Smooth muscle cell (in vitro differentiated cells): ENCODE data around the gene CLASP1. TPM values are rescaled to one million over a fixed set of nuclear protein-coding genes. Genes with fewer than 3 reads are reported as not detected.
"Not testable (repeated sequence)": the region's sequence is repeated elsewhere in the genome, so short reads cannot be mapped to it uniquely, and the experiment has no call there.

Source experiments
- DNase-seq: peaks from one replicate; lab custom pipeline; 2025; ENCODE audit not compliant: unreplicated experiment; lab: John Stamatoyannopoulos, UW
- H2AFZ ChIP-seq: fragments of 200-600 bp; sonication (generic); 2 replicates; pipeline ENCODE4 v1.6.0; 2016; ENCODE audit warnings: antibody characterized with exemption, low read depth, mild to moderate bottlenecking
- H3F3A ChIP-seq: fragments of 200-600 bp; sonication (generic); 2 replicates; pipeline ENCODE4 v1.6.0; 2017; ENCODE audit warnings: antibody characterized with exemption, low read depth
- H3K27ac ChIP-seq: fragments of 200-600 bp; sonication (generic); 2 replicates; pipeline ENCODE4 v1.5.1; 2016; ENCODE audit warnings: low read depth, mild to moderate bottlenecking
- H3K27me3 ChIP-seq: fragments of 200-600 bp; sonication (generic); 2 replicates; pipeline ENCODE4 v1.6.1; 2016; ENCODE audit warnings: low read depth, mild to moderate bottlenecking
- H3K36me3 ChIP-seq: fragments of 200-600 bp; sonication (generic); 2 replicates; pipeline ENCODE4 v1.5.1; 2016; ENCODE audit warnings: low read depth
- H3K4me1 ChIP-seq: fragments of 200-600 bp; sonication (generic); 2 replicates; pipeline ENCODE4 v1.5.1; 2016; ENCODE audit warnings: low read depth
- H3K4me2 ChIP-seq: fragments of 200-600 bp; sonication (generic); 2 replicates; pipeline ENCODE4 v1.6.0; 2016; ENCODE audit warnings: mild to moderate bottlenecking
- H3K4me3 ChIP-seq: fragments of 200-600 bp; sonication (generic); 2 replicates; pipeline ENCODE4 v1.5.1; 2016; ENCODE audit warnings: mild to moderate bottlenecking
- H3K79me2 ChIP-seq: fragments of 200-600 bp; sonication (generic); 2 replicates; pipeline ENCODE4 v1.6.0; 2016; ENCODE audit warnings: low read depth, mild to moderate bottlenecking
- H3K9ac ChIP-seq: fragments of 200-600 bp; sonication (generic); 2 replicates; pipeline ENCODE4 v1.6.0; 2016; ENCODE audit warnings: low read depth
- H3K9me3 ChIP-seq: fragments of 200-600 bp; sonication (generic); replicated peaks from 2 replicates; pipeline ENCODE4 v1.5.1; 2016; ENCODE audit warnings: low read depth
- H4K20me1 ChIP-seq: fragments of 200-600 bp; sonication (generic); 2 replicates; pipeline ENCODE4 v1.6.0; 2016; ENCODE audit warnings: low read depth
- WGBS: methylation state at CpG from one replicate; pipeline ENCODE4 v1.1.7; 2016; ENCODE audit warnings: low lambda C conversion rate; 5-methylcytosine and 5-hydroxymethylcytosine counted together
- polyA plus RNA-seq: library from polyadenylated mRNA; unstranded; fragments of >200 nt; fragmentation: Nextera tagmentation; extraction: Ambion mirVana; gene quantifications from 2 replicates; pipeline ENCODE4 v1.2.1, GENCODE V29; 2016
- total RNA-seq: library from RNA; depleted of rRNA; stranded (reverse); fragments of >200 nt; gene quantifications from 2 replicates; pipeline ENCODE4 v1.2.3, GENCODE V29; 2014
- TF ChIP-seq, protein P1 (sequence below): fragments of 200-600 bp; sonication (generic); IDR thresholded peaks from 2 replicates; pipeline ENCODE4 v1.5.1; 2017; ENCODE audit warnings: borderline replicate concordance, mild to moderate bottlenecking, antibody characterized with exemption; ENCODE audit not compliant: insufficient read depth, poor library complexity, severe bottlenecking

CLASP1 gene
- total and polyA plus RNA-seq, 2 experiments from 2014 or later, result 15.0 to 33.8 TPM

DNA sequence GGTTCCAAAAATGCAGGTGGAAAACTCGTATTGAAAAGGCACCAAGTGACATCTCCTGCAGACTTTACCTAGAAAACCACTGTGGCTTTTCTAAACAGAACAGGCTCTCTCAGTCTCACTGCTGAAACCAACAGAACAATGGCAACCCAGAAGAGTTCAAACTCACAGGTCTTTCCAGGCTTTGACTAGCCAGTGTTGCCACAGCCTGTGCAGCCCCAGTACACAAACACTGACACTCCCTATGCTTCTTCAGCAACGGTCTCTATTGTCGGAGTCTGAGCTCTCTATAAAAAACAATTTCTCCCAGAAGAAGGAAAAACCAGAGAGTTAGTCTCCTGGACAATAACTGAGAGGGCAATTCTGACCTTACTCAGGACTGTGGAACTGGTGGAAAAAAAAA is 206.4 kb downstream of the CLASP1 start:
- Histone ChIP-seq H2AFZ (no peak overlapping the region), H3K36me3 (peaks cover 32% of the 10 kb centered on the region), H3K4me1 (no peaks in the 10 kb centered on the region), H3F3A (no peaks in the 10 kb centered on the region), H3K4me3 (no peak overlapping the region), H3K4me2 (no peak overlapping the region), H4K20me1 (no peaks in the 10 kb centered on the region), H3K27me3 (no peaks in the 10 kb centered on the region), H3K9ac (no peak overlapping the region), H3K9me3 (no peaks in the 10 kb centered on the region), H3K79me2 (no peaks in the 10 kb centered on the region), H3K27ac (no peak overlapping the region)
- TF ChIP-seq, protein P1, sequence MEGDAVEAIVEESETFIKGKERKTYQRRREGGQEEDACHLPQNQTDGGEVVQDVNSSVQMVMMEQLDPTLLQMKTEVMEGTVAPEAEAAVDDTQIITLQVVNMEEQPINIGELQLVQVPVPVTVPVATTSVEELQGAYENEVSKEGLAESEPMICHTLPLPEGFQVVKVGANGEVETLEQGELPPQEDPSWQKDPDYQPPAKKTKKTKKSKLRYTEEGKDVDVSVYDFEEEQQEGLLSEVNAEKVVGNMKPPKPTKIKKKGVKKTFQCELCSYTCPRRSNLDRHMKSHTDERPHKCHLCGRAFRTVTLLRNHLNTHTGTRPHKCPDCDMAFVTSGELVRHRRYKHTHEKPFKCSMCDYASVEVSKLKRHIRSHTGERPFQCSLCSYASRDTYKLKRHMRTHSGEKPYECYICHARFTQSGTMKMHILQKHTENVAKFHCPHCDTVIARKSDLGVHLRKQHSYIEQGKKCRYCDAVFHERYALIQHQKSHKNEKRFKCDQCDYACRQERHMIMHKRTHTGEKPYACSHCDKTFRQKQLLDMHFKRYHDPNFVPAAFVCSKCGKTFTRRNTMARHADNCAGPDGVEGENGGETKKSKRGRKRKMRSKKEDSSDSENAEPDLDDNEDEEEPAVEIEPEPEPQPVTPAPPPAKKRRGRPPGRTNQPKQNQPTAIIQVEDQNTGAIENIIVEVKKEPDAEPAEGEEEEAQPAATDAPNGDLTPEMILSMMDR, result no peak
- DNase-seq, result no peak
- WGBS, result 97% methylated on average over 3 of the region's 3 CpGs

DNA sequence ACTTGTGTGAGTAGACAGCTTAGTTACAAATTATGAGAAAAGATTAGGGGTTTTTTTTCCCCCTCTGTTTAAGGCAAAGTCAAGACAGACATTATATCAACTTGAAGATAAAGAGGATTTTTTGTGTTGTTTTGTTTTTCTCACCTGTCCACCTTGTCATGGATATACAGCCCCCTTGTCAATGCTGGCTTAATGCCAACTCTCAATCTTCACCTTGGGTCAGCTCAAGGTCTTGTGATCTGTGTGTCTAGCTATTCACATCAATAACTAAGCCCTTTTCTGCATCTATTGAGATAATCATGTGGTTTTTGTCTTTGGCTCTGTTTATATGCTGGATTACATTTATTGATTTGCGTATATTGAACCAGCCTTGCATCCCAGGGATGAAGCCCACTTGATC is 211.0 kb downstream of the CLASP1 start:
- H2AFZ ChIP-seq, H3K4me1 ChIP-seq, H3F3A ChIP-seq, H4K20me1 ChIP-seq, H3K4me2 ChIP-seq, H3K9me3 ChIP-seq, H3K9ac ChIP-seq, H3K27me3 ChIP-seq, H3K4me3 ChIP-seq, H3K27ac ChIP-seq, DNase-seq, H3K79me2 ChIP-seq: not testable (repeated sequence)
- peaks cover 11% of the 10 kb centered on the region for H3K36me3 ChIP-seq
- 95% methylated on average over 1 of the region's 1 CpG for WGBS

DNA sequence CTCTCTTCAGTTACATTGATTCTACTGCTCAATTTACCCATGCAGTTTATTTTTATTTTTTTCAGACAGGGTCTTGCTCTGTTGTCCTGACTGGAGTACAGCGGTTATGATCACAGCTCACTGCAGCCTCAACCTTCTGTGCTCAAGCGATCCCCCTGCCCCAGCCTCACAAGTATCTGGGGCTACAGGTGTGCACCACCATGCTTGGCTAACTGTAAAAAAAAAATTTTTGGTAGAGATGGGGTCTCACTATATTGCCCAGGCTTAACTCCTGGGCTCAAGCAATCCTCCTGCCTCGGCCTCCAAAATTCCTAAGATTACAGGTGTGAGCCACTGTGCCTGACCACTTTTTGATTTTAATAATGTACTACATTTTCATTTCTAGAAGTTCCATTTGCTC is 212.3 kb downstream of the CLASP1 start:
- 99% methylated on average over 3 of the region's 3 CpGs for WGBS
- Histone ChIP-seq H3K36me3 (peaks cover 11% of the 10 kb centered on the region), H3K4me3 (no peak overlapping the region), H3K4me1 (no peaks in the 10 kb centered on the region), H2AFZ (no peak overlapping the region), H3K79me2 (no peaks in the 10 kb centered on the region), H3K27me3 (no peaks in the 10 kb centered on the region), H3K9me3 (no peaks in the 10 kb centered on the region), H3F3A (peaks cover 4% of the 10 kb centered on the region), H3K27ac (no peak overlapping the region), H3K9ac (no peak overlapping the region), H3K4me2 (no peak overlapping the region), H4K20me1 (no peaks in the 10 kb centered on the region)
- TF ChIP-seq, protein P1, result no peak
- DNase-seq, result no peak

DNA sequence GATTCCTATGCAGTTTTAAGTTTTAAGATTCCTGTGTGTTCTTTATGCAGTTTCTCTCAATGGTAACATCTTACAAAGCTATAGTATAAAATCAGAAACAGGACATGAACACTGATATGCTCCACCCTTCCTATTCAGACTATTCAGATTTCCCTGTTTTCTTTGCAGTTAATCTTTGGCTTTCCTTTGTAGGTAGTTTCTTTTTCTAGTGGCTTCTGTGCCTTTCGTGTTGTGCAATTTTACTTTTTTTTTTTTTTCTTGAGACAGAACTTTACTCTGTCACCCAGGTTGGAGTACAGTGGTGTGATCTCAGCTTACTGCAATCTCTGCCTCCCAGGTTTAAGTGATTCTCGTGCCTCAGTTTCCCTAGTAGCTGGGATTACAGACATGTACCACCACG is 213.5 kb downstream of the CLASP1 start:
- Histone ChIP-seq H3K79me2 (no peaks in the 10 kb centered on the region), H3K9me3 (no peaks in the 10 kb centered on the region), H2AFZ (no peak overlapping the region), H3K36me3 (peaks cover 8% of the 10 kb centered on the region), H3K9ac (no peak overlapping the region), H3K4me1 (no peaks in the 10 kb centered on the region), H3K4me2 (no peak overlapping the region), H3F3A (peaks cover 4% of the 10 kb centered on the region), H3K27ac (no peak overlapping the region), H4K20me1 (no peaks in the 10 kb centered on the region), H3K27me3 (no peaks in the 10 kb centered on the region), H3K4me3 (no peak overlapping the region)
- DNase-seq, result no peak
- WGBS, result 98% methylated on average over 3 of the region's 3 CpGs
- TF ChIP-seq, protein P1, result no peak
